ENCODE measurements around the gene SCUBE2.

Gene SCUBE2

DNA sequence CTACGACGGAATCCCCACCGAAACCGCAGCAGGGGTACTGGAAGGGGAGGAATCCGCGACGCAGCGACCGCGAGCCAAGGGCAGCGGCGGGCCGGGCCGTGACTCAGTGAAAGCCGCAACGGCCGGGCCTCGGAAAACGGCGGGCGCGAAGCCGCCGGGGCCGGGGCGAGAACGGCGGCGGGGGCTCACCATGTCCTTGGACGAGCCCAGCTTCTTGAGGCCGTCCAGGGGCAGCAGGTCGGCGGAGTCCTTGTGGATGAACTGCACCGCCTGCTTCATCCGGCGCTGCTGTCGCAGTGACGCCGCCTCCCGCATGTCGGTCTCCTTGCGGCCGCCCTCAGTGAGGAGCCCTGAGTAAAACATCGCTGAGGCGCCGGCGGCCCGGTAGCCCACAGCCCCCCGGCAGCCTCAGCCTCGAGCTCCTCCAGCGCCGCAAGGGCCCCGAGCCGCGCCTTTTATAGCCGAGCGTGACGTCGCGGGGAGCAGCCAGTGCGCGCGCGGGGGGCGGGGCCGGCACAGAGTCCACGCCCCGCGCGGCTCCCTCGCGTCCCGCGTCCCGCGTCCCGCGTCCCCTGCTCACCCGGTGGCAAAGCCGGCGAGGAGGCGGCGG lies 87.7 kb downstream of the SCUBE2 start, which contains the start of gene NRIP3 (continued):
- no peak for TF ChIP-seq ZBTB44 (tag by site-specific recombination; IDR thresholded peaks at IDR 0.05)
- no peak for TF ChIP-seq OVOL3 (tag by site-specific recombination; IDR thresholded peaks at IDR 0.05)
- no peak for TF ChIP-seq ZNF48 (tag by site-specific recombination; IDR thresholded peaks at IDR 0.05)
- TF ChIP-seq KLF7 (tag by site-specific recombination; IDR thresholded peaks at IDR 0.05; ENCODE audit: borderline replicate concordance) = no peak
- TF ChIP-seq ZNF19 (tag by site-specific recombination; IDR thresholded peaks at IDR 0.05; ENCODE audit: low read depth) = no peak
- TF ChIP-seq SETDB1 (IDR thresholded peaks at IDR 0.05; ENCODE audit: insufficient read length, low read length) = peak; percentile 21
- no peak for TF ChIP-seq ZNF621 (tag by site-specific recombination; IDR thresholded peaks at IDR 0.05)
- no peak for TF ChIP-seq IKZF3 (tag by site-specific recombination; IDR thresholded peaks at IDR 0.05)
- no peak for TF ChIP-seq ZNF501 (tag by site-specific recombination; IDR thresholded peaks at IDR 0.05)
- TF ChIP-seq ZEB2 (tag by site-specific recombination; IDR thresholded peaks at IDR 0.05) = no peak
- no peak for TF ChIP-seq ZSCAN5A (tag by site-specific recombination; IDR thresholded peaks at IDR 0.05)
- peak; percentile 92; the same call in 1 of the 2 replicates for TF ChIP-seq ZNF341 (tag by site-specific recombination; IDR thresholded peaks at IDR 0.05; ENCODE audit: low read depth)
- no peak for TF ChIP-seq ZNF221 (tag by site-specific recombination; IDR thresholded peaks at IDR 0.05; ENCODE audit: borderline replicate concordance)
- TF ChIP-seq, protein P1, sequence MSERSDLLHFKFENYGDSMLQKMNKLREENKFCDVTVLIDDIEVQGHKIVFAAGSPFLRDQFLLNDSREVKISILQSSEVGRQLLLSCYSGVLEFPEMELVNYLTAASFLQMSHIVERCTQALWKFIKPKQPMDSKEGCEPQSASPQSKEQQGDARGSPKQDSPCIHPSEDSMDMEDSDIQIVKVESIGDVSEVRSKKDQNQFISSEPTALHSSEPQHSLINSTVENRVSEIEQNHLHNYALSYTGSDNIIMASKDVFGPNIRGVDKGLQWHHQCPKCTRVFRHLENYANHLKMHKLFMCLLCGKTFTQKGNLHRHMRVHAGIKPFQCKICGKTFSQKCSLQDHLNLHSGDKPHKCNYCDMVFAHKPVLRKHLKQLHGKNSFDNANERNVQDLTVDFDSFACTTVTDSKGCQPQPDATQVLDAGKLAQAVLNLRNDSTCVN (tag by site-specific recombination; optimal IDR thresholded peaks at IDR 0.05) = peak; percentile 49
- TF ChIP-seq TCF7L2 (IDR thresholded peaks at IDR 0.05; ENCODE audit: borderline replicate concordance, low read depth, low read length) = no peak
- TF ChIP-seq ZNF626 (tag by site-specific recombination; IDR thresholded peaks at IDR 0.05) = no peak
- TF ChIP-seq ZNF223 (tag by site-specific recombination; IDR thresholded peaks at IDR 0.05) = no peak
- TF ChIP-seq GLIS2 (tag by site-specific recombination; IDR thresholded peaks at IDR 0.05) = no peak
- TF ChIP-seq ZNF837 (tag by site-specific recombination; IDR thresholded peaks at IDR 0.05) = no peak

DNA sequence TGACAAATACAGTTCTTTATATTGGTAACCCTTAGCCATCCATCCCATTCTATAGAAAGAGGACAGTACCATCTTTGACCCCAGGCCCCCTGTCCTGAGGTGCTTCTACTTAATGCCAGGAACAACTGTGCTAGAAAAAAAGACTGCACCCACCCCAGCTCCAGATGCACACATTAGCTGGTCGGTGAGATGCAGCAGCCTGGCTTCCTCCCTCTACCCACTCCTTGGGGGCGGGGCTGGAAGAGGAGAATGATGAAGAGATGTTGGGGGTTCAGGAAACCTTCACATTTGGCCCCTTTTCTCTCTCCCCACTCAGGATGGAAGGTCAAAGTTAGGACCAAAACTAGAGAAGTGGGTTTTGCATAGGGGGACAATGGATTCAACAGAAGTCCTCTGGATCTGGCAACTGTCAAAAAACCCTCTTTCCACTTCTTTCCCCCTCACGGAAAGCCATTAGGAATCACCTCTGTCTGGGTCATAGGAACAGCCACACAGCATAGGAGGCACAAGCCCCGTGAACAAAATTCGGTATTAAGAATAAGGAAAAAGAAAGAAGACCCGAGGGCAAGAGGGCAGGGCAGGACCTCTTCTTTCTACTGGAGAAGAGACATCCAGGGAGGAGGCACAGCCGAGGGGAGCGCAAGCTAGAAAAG lies 88.4 kb downstream of the SCUBE2 start:
- POLR2A ChIA-PET = interaction anchor here (0.5 to 2.8 kb wide), 7 partner anchors 16 to 392 kb away, joined by 3 to 21 read pairs (median 4); partner anchors contain the start of gene TMEM9B
- peak overlapping the region; percentile 51 for H3K4me3 ChIP-seq (ENCODE audit: low read depth, low read length)
- TF ChIP-seq, protein P2, sequence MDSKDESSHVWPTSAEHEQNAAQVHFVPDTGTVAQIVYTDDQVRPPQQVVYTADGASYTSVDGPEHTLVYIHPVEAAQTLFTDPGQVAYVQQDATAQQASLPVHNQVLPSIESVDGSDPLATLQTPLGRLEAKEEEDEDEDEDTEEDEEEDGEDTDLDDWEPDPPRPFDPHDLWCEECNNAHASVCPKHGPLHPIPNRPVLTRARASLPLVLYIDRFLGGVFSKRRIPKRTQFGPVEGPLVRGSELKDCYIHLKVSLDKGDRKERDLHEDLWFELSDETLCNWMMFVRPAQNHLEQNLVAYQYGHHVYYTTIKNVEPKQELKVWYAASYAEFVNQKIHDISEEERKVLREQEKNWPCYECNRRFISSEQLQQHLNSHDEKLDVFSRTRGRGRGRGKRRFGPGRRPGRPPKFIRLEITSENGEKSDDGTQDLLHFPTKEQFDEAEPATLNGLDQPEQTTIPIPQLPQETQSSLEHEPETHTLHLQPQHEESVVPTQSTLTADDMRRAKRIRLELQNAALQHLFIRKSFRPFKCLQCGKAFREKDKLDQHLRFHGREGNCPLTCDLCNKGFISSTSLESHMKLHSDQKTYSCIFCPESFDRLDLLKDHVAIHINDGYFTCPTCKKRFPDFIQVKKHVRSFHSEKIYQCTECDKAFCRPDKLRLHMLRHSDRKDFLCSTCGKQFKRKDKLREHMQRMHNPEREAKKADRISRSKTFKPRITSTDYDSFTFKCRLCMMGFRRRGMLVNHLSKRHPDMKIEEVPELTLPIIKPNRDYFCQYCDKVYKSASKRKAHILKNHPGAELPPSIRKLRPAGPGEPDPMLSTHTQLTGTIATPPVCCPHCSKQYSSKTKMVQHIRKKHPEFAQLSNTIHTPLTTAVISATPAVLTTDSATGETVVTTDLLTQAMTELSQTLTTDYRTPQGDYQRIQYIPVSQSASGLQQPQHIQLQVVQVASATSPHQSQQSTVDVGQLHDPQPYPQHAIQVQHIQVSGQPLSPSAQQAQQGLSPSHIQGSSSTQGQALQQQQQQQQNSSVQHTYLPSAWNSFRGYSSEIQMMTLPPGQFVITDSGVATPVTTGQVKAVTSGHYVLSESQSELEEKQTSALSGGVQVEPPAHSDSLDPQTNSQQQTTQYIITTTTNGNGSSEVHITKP (tag by site-specific recombination; IDR thresholded peaks at IDR 0.05) = peak; percentile 98
- TF ChIP-seq ZNF148 (tag by site-specific recombination; IDR thresholded peaks at IDR 0.05; ENCODE audit: borderline replicate concordance) (no peak), MZF1 (tag by site-specific recombination; IDR thresholded peaks at IDR 0.05; ENCODE audit: borderline replicate concordance) (0 out of 2 replicates have a peak, but pooled peaks have one; percentile 75), OVOL3 (tag by site-specific recombination; IDR thresholded peaks at IDR 0.05) (no peak)
- TF ChIP-seq, protein P3, sequence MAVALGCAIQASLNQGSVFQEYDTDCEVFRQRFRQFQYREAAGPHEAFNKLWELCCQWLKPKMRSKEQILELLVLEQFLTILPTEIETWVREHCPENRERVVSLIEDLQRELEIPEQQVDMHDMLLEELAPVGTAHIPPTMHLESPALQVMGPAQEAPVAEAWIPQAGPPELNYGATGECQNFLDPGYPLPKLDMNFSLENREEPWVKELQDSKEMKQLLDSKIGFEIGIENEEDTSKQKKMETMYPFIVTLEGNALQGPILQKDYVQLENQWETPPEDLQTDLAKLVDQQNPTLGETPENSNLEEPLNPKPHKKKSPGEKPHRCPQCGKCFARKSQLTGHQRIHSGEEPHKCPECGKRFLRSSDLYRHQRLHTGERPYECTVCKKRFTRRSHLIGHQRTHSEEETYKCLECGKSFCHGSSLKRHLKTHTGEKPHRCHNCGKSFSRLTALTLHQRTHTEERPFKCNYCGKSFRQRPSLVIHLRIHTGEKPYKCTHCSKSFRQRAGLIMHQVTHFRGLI (tag by site-specific recombination; IDR thresholded peaks at IDR 0.05) = no peak

More for the DNA sequence above, 88.4 kb downstream of the SCUBE2 start:
- Histone ChIP-seq H3K4me1 (ENCODE audit: control insufficient read depth, insufficient read depth, low read length) (no peaks in the 10 kb centered on the region), H3K9me3 (ENCODE audit: control insufficient read depth, insufficient read depth, low read depth, low read length) (no peaks in the 10 kb centered on the region), H3K36me3 (ENCODE audit: control insufficient read depth in 2 of 2, insufficient read depth in 1 of 2, low read length in 2 of 2) (no peaks in the 10 kb centered on the region), H3K27ac (ENCODE audit: extremely low read depth, low read depth, low read length) (no peak overlapping the region)
- CTCF ChIA-PET = interaction anchor here (0.7 to 1.7 kb wide), 6 partner anchors 9 to 503 kb away, joined by 3 to 10 read pairs (median 4); no protein-coding TSS in a partner anchor
